NCI-H1105 treated with DMSO at 0.1 percent for 48 hours (cell line): ENCODE results near the gene FEV.

Experiments used
- DNase-seq: peaks from one replicate; lab custom pipeline; 2025; lab: John Stamatoyannopoulos, UW

The FEV gene

DNA sequence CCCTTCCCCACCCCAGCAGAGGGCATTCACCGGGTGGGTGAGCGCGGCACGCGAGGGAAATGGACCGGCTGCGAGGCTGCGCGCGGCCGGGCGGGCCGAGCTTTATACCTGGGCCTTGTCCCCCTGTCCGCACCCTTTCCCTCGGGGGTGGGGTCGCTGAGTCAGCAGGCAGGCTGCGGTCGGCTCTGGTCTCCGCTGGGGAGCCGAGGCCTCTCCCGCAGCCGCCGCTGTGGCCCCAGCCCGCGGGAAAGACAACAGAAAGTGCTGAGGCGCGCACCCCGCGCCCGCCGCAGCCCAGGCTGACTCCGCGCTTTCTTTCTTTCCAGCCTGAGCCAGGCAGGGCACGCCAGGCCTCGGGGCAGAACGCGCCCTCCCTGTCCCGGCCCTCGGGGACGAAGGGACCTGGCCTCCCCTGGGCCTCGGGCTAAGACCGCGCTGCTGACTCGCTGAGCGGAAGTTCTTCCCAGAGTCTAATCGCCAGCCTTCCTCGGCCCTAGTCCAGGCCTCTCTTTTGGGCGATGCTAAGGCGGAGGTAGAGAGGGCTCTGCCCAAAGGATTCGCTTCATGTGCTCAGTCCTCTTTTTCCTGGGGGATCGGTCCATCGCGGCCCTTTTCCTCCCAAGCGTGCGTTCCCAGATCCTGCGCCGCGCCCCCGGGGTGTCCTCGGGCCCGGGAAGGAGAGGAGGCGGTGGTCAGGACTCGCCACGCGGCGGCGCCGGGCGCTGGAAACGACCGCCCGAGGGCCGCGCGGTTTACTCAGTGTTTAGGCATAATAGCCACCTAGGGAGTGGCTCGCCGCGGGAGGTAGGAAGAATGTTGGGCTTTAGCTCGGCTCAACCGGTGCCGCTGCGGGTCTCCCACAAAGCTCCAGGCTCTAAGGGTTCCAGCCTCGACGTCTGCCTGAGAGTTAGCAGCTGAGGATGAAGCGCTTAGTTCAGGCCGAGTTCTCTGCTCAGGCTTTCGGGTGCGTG is 8.6 kb upstream of the FEV start, which contains the start of gene CRYBA2:
CRYBA2 (minus strand) TSS at position 78 of the 971 bp plus-strand sequence. CDS start 246 bp downstream, outside the sequence.
- DNase-seq, result peak; percentile 35

DNA sequence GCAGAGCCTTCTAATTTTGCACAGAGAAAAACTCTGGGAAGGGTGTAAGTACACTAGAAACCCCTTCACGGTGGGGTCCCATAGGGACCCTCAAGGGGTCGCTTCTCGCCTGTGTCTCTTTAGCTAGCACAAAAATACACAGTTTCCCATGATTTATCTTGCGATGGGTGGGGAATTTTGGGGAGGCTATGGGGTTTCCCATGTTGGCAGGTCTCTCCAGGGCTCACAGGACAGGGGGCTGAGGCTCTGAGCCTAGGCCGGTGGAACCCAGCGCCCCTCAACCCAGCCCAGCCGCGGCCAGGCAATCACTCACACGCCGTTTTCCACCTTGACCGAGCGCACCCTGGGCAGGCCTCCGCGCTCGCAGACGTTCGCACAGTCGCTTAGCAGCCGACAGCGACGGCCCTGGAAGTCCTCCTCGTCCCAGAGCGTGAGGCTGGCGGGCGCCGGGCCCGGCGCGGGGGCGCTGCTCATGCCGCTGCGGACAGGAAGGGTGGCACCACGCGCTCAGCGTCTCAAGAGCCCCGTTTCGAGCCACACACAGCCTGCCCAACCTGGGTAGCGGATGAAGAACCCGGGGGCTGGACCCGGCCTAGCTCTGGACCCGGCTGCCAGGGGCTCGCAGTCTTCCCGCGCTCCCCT is 7.8 kb upstream of the FEV start:
- DNase-seq, result peak; percentile 37

DNA sequence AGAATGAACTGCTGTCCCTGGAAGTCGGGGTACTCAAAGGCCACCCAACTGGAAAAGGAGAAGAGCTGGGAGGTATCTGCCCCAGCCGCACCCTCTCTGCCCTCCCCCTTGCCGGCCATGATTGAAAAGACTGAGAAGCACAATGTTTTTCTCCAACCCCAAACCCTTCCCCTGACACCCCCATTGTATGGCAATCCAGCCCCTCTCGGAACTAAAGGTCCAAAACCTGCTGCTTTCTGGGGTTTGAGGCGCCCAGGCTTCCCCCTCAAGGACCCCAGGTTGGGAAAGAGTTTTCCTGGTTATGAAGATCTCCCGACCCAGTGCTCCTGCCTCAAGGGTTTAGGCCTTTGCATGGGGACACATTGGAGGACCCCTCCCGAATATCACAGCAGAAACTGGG is 7.2 kb upstream of the FEV start:
- DNase-seq, result no peak

DNA sequence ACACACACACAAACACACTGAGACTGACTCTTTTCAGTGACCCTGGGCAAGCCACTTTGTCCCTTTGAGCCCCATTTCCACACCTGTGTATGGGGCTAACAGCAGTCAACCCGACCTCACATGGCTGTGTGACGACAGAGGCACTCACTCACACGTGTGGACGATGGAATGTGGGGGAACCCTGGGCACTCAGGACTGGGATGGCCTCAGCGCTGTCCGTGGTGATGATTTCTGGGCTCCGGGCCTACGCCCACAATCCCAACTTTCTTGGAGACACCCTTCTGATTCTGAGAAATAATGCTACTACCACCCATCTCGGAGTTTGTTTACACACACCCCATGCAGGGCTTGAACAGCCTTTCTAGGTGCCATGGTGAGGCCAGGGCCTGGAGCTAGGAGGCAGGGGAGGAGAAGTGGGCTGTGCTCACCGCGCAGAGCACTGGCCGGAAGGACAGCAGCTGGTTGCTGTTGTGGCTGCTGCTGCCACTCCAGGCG is 6.7 kb upstream of the FEV start:
- no peak for DNase-seq

DNA sequence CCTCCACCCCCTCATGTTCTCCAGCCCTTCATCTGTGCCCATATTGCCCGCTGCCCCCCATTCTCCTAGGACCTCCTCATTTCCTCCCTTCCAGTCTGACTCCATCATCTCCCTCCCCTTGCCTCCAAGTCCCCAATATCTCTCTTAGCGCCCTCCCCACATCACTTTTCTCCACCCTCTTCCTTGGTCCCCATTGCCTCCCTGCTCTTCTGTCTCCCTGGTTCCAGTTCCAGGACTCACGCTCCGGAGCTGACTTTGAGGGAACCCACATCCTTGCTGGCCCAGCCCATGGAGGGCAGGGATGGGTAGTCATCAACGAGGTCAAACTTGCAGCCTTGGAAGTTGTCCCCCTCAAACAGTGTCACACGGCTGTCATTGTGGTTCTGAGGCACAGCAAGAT is 5.6 kb upstream of the FEV start:
- no peak for DNase-seq

DNA sequence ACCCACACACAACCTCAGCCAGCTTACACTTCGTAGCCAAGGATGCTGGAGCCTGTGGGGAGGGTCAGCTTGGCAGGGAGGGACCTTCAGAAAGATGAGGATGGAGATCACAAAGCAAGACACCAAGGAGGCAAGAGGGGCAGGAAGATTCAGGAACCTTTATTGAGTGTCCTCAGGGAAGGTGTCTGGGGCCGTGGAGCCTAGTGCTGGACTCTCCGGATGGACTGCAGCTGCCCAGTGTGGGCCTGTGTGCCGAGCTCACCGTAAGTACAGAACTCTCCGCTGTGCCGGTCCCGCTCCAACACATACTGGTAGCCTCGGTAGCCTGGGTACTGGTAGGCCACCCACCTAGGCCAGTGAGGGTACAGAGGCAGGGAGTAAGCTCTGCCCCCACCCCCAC is 5.1 kb upstream of the FEV start:
- no peak for DNase-seq

DNA sequence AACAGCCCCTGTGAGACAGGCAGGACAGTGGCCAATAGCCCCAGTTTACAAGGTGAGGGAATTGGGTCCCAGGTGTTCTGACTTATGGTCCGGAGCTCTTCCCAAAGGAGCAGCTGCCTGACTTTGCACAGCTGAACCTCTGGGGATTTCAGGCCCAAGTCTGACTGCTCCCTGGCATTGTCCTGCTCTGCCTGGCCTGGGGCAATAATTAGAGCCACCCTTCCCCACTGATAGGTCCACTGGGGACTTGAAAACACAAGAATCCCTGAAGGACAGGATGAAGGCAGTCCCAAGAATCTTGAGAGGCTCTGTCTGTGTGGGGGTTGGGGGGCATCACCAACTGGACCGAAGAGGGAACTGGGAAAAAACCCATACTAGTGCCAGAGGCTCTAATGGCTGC is 3.7 kb upstream of the FEV start:
- no peak for DNase-seq

DNA sequence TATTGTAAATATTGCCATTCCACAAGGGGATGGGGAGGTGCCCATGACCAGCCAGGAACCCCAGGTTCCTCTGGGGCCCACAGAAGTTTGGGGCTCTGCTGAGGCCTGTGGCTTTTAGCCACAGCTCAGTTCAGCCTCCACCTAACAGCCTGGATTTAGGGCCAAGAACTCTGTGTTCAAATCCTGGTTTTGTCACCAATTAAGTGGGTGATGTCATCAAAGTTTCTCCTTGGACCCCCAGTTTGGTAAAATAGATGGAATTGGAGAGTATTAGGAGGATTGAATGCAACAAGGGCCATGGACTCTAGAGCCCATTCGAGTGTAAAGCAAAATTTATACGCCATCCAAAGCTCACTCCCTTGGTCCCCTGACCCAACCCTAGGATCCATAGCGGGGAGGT is 3.2 kb upstream of the FEV start:
- DNase-seq, result no peak

DNA sequence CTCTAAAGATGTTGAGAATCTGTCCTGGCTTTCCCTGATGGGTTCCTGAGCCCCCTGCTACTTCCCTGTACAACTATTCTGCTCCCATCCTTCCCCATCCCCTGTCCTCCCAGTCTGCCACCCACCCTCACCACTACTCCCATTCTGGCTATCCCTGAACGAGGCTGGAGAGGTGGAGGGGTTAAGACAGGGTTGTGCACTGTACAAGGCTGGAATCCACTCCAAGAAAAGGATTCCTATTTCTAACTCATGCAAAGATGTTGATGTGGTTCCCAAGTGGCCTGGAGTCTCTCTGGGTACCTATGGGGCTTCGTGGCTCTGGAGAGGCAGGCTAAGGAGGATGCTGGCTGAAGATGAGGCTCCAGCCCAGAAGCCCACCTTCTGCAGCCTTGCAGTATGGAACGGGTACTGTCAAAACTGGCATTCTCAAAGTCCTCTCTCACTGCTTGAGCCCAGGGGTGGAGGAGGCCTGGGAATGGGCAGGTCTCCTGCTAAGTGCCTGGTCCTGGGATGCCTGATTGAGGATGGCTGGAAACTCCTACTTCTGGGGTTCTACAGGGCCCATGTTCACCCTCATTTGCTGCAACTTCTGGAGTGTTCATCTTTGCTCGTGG is 1.3 kb upstream of the FEV start:
- no peak for DNase-seq

DNA sequence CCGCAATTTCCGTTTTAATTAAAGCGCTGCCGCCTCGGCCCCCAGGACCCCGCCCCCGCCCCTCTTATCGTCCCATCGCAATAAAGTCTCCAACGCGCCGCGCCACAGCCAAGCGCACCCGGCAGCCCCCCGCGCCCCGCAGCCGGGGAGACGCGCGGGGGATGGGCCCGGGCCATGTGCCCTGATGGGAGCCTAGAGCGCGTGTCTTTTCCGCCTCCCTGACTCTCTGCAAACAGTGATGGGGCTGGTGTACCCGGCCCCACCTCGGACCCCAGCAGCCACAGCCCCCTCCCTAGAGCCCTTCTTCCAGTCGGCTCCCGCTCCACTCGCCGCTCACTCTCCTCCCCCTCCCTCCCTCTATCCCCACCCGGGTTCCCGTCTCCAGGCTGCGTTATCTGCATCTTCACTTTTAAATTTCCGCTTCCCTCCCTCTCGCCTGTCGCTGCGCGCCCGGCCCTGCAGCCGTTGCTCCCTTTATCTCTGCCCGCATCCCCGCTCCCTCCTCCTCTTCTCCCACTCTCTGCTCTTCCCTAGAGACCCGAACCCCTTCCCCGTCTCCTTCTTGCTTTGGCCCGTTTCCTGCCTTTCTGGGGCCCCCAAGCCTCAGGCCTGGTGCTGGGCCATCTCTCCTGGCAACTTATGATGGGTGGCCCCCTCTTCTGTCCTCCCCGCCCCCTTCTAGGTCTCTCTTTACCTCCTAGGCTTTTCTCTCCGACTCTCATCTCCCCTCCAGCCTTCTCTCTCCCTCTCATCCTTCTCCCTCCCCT is 524 bp upstream of the FEV start:
- DNase-seq, result peak; percentile 29

DNA sequence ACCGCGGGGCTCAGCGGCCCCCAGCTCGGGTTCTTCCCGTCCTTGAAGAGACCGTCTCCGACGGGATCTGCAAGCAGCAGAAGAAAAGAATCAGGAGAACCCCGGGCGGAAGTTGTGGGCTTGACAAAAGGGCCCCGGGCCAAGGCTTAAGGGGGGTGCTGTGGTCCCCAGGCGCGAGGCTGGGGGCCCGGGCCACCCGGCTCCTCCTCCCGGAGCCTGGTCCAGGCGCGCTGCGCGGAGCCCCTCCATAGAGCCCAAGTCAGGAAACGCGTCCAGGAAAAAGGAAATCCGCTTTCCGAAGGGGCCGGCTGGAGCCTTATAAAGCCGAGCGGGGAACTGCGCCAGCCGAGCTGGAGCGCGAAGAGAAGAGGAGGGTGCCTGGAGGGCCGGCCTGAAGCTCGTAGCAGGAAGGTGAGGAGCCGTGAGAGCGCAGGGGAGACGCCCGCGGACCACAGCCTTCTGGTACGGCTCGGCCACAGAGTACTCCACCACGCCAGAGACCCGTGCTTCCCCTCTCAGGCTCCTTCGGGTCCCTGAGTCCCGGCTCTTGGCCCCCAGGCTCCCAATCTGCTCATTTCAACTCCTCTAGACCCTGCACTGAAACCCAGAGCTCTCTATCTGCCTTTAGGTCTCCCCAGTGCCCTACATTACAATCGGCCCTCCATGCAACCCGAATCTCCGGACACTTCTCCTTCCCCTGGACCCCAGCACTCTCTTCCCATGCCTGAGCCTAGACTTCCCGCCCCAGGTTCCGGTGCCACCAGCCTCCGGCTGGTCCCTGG is 554 bp downstream of the FEV start:
- DNase-seq, result peak; percentile 51

DNA sequence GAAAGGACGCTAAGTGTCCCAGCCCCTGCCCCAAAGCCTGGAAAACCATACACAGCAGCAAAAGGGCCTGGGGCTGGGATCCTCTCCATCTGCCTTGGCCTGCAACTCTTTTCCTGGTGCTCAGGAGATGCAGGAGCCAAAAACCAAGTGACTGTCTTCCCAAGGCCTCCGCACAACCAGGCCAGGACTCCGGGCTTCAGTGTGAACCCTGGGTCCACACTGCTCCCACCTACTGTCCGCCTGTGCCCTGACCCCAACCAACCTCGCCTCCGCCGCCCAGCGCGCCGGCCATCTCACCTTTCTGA is 1.1 kb downstream of the FEV start:
- DNase-seq, result no peak

DNA sequence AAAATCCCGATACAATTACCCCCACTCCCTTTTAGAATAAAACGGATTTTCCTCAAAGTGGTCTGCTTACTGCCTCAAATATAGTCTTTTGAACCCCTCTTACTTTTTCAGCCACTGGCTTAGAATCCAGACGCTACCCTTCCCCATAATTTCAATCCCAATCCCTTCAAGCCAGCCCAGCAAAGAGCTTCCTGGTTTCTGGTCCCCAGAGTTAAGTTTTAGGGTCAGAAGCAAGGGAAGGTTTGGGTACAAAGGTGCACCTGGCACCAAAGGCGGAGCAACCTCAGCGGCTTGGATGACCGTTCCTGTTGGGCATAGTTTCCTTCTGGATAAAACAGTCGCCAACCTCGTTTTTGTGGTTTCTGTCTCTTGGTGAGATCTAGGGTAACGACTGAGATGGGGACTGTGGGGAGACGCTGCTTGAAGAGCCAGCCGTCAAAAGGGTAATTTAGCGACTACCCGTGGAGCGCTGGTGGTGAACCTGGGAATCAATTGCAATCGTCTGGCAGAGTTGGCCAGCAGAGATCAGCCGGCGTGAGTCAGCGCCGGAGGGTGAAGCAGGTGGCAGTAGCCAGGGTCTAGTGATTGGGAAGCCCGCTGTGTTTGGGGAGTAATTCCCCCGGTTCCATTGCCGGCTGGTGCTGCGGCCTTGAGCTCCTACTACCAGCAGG is 1.6 kb downstream of the FEV start:
- peak; percentile 26 for DNase-seq

DNA sequence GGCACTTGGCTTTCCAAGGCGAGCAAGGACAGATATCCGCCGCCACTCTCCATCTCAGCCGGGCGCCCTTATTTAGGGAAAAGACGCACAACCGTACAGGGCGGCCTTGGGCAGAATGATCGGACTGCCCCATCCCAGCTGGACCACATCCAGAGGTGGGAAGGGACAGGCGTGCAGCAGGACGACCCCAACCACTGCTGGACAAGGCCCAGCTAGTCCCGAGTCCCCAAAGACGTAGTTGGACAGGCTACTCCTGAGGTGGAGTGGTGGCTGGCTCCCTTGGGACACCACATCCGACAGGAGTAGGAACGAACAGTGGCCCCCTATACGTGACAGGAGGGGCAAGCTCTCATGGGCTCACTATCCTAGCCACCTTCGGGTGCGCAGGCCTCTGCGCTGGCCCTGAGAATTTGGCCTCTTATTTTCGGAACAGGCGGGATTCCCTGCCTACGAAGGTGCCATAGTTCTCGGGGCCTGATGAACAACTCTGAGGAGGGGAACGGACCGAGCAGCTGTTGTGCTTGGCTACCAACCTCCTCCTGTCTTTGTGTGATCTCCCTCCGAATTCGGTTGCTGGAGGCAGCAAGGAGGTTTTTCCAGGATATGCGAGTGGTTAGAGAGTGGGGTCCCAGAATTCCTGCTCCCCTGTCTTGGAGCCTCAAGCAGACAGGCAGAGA is 2.3 kb downstream of the FEV start:
- no peak for DNase-seq

DNA sequence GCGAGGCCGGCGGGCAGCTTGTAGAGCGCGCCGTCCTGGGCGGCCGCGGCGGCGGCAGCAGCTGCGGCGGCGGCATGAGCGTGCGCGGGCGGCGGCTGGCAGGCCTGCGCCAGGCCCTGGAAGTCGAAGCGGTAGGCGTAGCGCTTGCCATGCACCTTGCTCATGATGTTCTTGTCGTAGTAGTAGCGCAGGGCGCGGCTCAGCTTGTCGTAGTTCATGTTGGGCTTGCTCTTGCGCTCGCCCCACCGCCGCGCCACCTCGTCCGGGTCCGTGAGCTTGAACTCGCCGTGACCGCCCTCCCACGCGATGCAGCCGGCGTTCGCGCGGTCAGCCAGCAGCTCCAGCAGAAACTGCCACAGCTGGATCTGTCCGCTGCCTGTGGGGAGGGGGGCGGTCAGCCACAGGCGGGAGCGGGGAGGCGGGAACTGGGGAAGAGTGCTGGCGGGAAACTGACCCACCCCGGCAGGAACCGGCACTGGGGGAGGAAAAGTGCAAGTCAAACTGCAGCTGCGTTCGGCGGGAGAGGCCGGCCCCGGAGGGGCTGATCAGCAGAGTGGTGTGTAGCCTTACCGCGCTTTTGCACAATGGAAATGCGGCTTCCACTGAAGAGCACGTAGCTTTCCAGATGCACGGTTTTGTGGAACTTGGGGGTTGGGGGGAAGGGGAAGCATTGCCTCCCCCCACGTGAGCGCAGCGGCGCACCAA is 3.0 kb downstream of the FEV start:
- DNase-seq, result peak; percentile 35

DNA sequence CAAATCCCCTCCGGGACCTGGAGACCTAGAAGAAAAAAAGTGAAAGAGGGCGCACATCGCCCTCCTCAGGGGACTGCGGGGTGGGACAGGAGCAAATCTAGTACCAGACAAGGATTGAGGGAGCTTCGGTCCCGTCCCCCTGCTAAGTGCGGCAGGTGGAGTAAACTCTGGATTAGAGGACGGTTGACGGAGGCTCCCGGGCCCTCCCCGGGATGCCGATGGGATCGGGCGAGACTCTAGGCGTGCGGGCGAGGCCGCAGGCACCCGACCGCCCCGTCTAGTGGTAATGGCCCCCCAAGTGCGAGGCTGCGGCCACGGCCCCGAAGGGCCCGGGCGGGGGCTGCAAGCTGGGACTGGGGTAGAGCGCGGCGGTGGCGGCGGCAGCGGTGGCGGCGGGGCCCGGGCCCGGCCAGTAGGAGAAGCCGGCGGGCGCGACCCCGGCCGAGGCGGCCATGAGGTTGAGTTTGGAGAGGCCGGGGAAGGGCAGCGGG is 3.5 kb downstream of the FEV start:
- DNase-seq, result no peak

DNA sequence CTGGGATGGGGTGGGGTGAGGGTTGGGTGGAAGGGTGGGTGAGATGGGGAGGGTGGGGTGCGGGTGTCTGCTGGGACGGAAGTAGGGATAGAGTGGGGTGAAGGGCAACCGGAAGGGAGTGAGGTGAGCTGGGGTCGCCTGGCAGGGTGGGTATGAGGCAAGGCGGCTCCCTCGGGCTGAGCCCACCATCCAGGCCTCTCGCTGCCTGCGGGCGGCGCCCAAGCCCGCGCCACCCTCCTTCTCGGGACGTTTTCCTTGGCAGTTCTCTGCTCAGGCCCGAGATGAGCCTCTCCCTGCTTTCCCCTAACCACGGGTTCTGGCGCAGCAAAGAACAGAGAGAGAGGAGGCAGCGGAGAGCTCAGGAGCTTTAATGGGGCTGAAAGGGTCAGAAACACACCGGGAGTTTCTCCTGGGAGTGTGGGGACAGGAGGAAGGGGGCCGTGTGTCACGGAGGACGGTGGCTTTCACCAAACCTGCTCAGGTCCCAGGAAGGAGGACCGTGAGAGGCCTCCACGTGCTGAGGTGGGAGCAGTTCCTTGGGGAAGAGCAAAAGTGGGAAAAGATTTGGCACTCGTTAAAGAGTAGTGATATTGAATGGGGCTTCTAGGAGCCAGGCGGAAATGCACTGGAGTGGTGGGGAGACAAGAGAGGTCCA is 4.1 kb downstream of the FEV start:
- peak; percentile 39 for DNase-seq

DNA sequence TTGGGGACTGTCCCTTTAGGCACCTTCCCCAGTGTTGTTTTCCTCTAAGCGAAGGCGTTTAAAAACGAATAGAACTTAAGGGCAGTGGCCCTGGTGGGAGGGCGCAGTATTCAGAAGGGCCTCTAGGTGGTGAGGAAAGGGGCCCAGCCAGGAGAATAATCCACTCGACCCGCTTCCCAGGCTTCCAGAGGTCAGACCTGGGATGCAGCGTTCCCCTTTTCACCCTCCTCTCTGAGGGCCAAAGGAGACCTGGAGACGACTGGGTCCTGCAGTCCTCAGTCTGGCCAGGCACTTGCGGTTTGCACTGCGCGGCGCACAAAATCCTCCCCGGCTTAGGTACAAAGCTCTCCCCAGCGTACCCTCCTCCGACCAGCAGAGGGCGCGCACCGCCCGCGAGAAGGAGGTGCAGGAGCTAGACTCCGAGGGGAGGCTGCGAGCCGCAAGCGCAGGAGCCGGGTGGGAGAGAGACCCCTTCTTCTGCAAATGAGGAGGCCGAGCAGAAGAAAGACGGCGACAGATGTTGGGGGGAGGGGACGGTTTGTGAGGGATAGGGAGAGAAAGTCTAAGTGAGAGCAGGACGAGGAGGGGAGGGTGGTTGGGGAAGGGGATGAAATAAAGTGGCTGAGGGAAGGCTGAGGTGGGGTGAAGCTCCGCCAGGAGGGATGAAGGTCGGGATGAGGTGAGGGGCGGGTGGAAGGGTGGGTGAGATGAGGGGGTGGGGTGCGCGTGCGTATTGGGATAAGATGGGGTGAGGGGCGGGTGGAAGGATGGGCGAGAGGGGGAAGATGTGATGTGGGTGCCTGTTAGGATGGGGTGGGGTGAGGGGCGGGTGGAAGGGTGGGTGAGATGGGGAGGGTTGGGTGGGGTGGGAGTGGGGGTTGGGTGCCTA is 4.9 kb downstream of the FEV start:
- DNase-seq, result peak; percentile 78
